HG02763 (cell line): Measurements from ENCODE around the gene SORCS2.

Experiments
- ATAC-seq: cut with Tn5 transposase; IDR thresholded peaks from one replicate; pipeline ENCODE4 v1.9.1; 2021; ENCODE audit warnings: mild to moderate bottlenecking, moderate library complexity; ENCODE audit not compliant: unreplicated experiment

Gene SORCS2

GRCh38 chr4:7185487-7186030 lies 6.8 kb upstream of the SORCS2 start:
- no peak for ATAC-seq

- ATAC-seq, result no peak
These were observed 6.3 kb upstream of the SORCS2 start for GRCh38 chr4:7186031-7186430.

GRCh38 chr4:7186516-7187167 lies 5.7 kb upstream of the SORCS2 start:
- no peak for ATAC-seq

GRCh38 chr4:7187168-7187535 lies 5.2 kb upstream of the SORCS2 start:
- ATAC-seq, result no peak

- no peak for ATAC-seq
These were observed 4.6 kb upstream of the SORCS2 start for GRCh38 chr4:7187691-7188090.

- no peak for ATAC-seq
These were observed 3.3 kb upstream of the SORCS2 start for GRCh38 chr4:7189066-7189465.

GRCh38 chr4:7189475-7190277 lies 2.7 kb upstream of the SORCS2 start:
- ATAC-seq, result no peak

- no peak for ATAC-seq
These were observed 2.1 kb upstream of the SORCS2 start for GRCh38 chr4:7190278-7190594.

- no peak for ATAC-seq
These were observed 1.4 kb upstream of the SORCS2 start for GRCh38 chr4:7190691-7191545.

GRCh38 chr4:7191546-7192251 lies 639 bp upstream of the SORCS2 start:
- no peak for ATAC-seq

GRCh38 chr4:7193030-7193958 lies 956 bp downstream of the SORCS2 start:
- no peak for ATAC-seq

- no peak for ATAC-seq
These were observed 2.2 kb downstream of the SORCS2 start for GRCh38 chr4:7194251-7195140.

GRCh38 chr4:7195141-7195515 lies 2.8 kb downstream of the SORCS2 start:
- no peak for ATAC-seq

GRCh38 chr4:7195546-7196287 lies 3.4 kb downstream of the SORCS2 start:
- ATAC-seq, result no peak

- no peak for ATAC-seq
These were observed 3.9 kb downstream of the SORCS2 start for GRCh38 chr4:7196288-7196651.

- ATAC-seq, result no peak
These were observed 4.4 kb downstream of the SORCS2 start for GRCh38 chr4:7196736-7197135.

- ATAC-seq, result no peak
These were observed 5.6 kb downstream of the SORCS2 start for GRCh38 chr4:7197910-7198309.

GRCh38 chr4:7198440-7199128 lies 6.2 kb downstream of the SORCS2 start:
- no peak for ATAC-seq
